ENCODE measurements around the gene SPDEF.

The SPDEF gene

GRCh38 chr6:34562350-34562749 lies 6.2 kb upstream of the SPDEF start:
- H3K4me3 ChIP-seq (ENCODE audit: low read depth, low read length): no peak overlapping the region
- POLR2A ChIA-PET: no interaction called here
- no peak for DNase-seq (ENCODE audit: low read depth, low spot score)
- TF ChIP-seq CTCF (IDR thresholded peaks at IDR 0.05; ENCODE audit: insufficient read depth, low read length, missing control alignments): no peak
- CTCF ChIA-PET: no interaction called here

- H3K4me3 ChIP-seq (ENCODE audit: low read depth, low read length): no peak overlapping the region
- no peak for TF ChIP-seq CTCF (IDR thresholded peaks at IDR 0.05; ENCODE audit: insufficient read depth, low read length, missing control alignments)
- ChIA-PET CTCF (no interaction called here), POLR2A (no interaction called here)
- DNase-seq (ENCODE audit: low read depth, low spot score): no peak
These were observed 5.0 kb upstream of the SPDEF start for GRCh38 chr6:34561227-34561530.

GRCh38 chr6:34560366-34561226 lies 4.5 kb upstream of the SPDEF start:
- H3K4me3 ChIP-seq (ENCODE audit: low read depth, low read length): no peak overlapping the region
- TF ChIP-seq CTCF (IDR thresholded peaks at IDR 0.05; ENCODE audit: insufficient read depth, low read length, missing control alignments): no peak
- no peak for DNase-seq (ENCODE audit: low read depth, low spot score)
- ChIA-PET CTCF (no interaction called here), POLR2A (no interaction called here)

- DNase-seq (ENCODE audit: low read depth, low spot score): no peak
- CTCF ChIA-PET: interaction anchor here (1.7 kb wide), 1 partner anchor 28 kb away, joined by 4 read pairs; no protein-coding TSS in a partner anchor
- POLR2A ChIA-PET: no interaction called here
- no peak for TF ChIP-seq CTCF (IDR thresholded peaks at IDR 0.05; ENCODE audit: insufficient read depth, low read length, missing control alignments)
- H3K4me3 ChIP-seq (ENCODE audit: low read depth, low read length): no peak overlapping the region
These were observed 3.7 kb upstream of the SPDEF start for GRCh38 chr6:34559651-34560365.

- ChIA-PET CTCF (interaction anchor here (1.4 to 1.7 kb wide), 2 partner anchors 27 to 233 kb away, joined by 3 to 4 read pairs; no protein-coding TSS in a partner anchor), POLR2A (no interaction called here)
- no peak for TF ChIP-seq CTCF (IDR thresholded peaks at IDR 0.05; ENCODE audit: insufficient read depth, low read length, missing control alignments)
These were observed 2.1 kb upstream of the SPDEF start for GRCh38 chr6:34558172-34558714.

GRCh38 chr6:34557228-34557627 lies 1.1 kb upstream of the SPDEF start:
- no peak overlapping the region for H3K4me3 ChIP-seq (ENCODE audit: low read depth, low read length)
- POLR2A ChIA-PET: no interaction called here
- CTCF ChIA-PET: no interaction called here
- TF ChIP-seq CTCF (IDR thresholded peaks at IDR 0.05; ENCODE audit: insufficient read depth, low read length, missing control alignments): no peak
- no peak for DNase-seq (ENCODE audit: low read depth, low spot score)

More at GRCh38 chr6:34558172-34558714, 2.1 kb upstream of the SPDEF start:
- DNase-seq (ENCODE audit: low read depth, low spot score): no peak
- no peak overlapping the region for H3K4me3 ChIP-seq (ENCODE audit: low read depth, low read length)

Data from AG04449 (cell line).